SK-N-MC (cell line): Measurements from ENCODE around the gene HARS1.

Experiments
- EZH2 ChIP-seq: fragments of 200-600 bp; sonication (generic); IDR thresholded peaks from one replicate; pipeline ENCODE4 v1.6.1; 2017; ENCODE audit warnings: antibody characterized with exemption
- POLR2AphosphoS5 ChIP-seq: IDR thresholded peaks from 2 replicates; pipeline ENCODE4 v1.6.1; 2012; ENCODE audit warnings: mild to moderate bottlenecking, low read depth, low read length, borderline replicate concordance

DNA sequence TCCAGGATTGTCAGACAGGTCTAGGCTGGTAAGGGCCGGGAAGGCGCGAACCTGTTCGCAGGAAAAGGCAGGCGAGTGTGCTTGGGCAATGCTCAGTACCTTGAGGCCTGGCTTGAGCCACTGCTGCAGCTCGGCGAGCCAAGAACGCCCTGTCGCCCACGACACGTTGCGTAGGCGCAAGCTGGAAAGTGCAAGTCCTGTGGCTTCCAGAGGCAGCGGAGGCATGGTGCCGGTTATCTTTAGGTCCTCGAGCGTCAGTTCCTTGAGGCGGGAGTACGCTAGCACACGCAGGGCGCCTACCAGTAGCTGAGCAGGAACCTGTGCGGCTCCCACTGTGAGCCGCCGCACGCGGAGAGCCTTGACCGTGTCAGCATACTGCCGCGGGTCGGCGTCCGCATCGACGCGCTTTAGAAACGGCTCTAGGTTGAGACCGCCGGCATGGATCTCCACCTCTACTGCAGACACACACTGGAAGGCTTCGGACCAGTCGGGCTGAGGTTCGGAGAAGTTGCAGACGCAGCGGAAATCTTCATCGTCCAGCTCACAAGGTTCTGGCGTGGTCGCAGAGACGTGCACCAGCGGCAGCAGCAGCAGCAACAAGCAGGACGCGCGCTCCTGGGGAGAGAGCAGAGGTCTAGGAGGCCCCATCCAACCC, 58.7 kb downstream of the HARS1 start:
- TF ChIP-seq EZH2, result no peak
- TF ChIP-seq POLR2AphosphoS5, result no peak
